VCaP (cell line): ENCODE measurements around the gene CD109.

Experiments
- H3K27ac ChIP-seq: fragments of 450-650 bp; 2 replicates; pipeline ENCODE4 v1.5.1; 2017
- TF ChIP-seq, protein P1 (sequence below): fragments of 450-650 bp; conservative IDR thresholded peaks from 2 replicates; pipeline ENCODE4 v1.5.1; 2017; ENCODE audit warnings: mild to moderate bottlenecking, moderate library complexity

Gene CD109

DNA sequence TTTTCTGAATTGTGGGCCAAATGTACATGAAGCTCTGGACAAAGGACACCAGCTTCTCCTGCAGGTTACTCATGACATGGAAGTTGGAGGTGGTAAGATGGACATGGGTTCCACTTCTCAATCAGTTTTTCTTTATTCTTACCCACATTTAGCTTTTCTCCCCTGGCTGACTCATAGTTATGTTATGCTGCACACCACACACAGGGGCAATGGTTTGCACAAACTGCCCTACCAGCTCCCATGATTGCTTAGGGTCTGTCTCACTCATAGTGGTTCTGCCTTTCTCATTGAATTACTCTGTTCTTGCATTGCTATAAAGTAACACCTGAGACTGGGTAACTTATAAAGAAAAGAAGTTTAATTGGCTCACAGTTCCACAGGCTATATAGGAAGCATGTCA, 4.5 kb upstream of the CD109 start:
- no peak overlapping the region for H3K27ac ChIP-seq
- TF ChIP-seq, protein P1, sequence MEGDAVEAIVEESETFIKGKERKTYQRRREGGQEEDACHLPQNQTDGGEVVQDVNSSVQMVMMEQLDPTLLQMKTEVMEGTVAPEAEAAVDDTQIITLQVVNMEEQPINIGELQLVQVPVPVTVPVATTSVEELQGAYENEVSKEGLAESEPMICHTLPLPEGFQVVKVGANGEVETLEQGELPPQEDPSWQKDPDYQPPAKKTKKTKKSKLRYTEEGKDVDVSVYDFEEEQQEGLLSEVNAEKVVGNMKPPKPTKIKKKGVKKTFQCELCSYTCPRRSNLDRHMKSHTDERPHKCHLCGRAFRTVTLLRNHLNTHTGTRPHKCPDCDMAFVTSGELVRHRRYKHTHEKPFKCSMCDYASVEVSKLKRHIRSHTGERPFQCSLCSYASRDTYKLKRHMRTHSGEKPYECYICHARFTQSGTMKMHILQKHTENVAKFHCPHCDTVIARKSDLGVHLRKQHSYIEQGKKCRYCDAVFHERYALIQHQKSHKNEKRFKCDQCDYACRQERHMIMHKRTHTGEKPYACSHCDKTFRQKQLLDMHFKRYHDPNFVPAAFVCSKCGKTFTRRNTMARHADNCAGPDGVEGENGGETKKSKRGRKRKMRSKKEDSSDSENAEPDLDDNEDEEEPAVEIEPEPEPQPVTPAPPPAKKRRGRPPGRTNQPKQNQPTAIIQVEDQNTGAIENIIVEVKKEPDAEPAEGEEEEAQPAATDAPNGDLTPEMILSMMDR, result no peak

DNA sequence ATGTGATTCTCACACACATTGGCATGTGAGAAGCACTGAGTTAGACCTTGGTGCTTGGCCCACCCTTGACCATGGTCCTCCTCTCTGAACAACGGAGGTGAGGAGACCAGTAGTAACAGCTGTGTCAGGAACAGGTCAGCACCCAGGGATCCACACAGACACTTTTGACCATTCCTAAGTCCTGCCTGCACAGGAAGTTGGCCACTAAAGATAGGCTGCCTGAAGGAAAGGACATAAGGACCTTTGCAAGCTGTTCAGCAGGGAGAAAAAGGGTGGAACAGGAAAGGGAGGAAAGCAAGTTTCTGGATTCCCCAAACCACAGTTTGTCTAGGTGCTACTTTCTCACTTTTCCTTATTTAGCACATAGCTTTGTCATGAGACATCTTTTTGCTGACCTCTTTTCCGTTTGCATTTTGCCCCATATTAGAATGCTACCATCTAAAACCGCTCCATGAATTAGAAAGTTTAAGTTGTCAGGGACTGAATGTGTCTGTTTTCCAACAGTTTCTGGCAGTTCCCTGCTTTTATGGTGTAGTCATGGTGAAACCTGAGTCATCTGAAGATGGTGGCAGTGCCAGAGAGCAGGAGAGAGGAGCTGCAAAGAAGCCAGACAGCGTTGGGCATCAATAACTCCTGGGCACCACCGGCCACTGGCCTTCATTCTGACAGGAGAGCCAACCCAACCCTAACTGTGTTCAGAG, 1.1 kb upstream of the CD109 start:
- H3K27ac ChIP-seq, result no peak overlapping the region
- TF ChIP-seq, protein P1, result no peak

DNA sequence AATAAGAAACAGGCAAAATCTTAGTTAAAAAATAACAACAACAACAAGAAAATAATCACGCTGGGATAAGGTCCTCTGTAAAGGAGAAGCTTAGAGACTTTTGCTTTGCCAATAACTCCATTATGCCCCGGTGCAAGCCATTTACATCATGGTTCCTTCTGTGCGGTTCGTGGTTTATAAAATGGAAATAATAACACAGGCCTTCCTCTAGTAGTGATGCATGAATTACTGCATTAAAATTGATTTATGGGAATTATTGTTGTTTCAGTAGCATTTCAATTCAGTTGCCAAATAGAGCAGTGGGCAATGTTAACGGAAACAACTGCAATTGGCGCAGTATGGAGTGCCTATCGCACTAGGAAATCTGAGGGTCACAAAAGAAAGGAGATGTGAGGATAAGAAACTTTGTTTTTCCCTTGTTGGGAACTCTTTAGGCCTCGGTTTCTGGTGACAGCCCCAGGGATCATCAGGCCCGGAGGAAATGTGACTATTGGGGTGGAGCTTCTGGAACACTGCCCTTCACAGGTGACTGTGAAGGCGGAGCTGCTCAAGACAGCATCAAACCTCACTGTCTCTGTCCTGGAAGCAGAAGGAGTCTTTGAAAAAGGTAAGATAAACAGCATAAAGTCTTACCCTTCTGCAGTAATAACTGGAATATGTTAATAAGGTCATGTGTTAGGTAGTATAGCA, 1.1 kb downstream of the CD109 start:
- H3K27ac ChIP-seq, result no peak overlapping the region
- TF ChIP-seq, protein P1, result no peak

DNA sequence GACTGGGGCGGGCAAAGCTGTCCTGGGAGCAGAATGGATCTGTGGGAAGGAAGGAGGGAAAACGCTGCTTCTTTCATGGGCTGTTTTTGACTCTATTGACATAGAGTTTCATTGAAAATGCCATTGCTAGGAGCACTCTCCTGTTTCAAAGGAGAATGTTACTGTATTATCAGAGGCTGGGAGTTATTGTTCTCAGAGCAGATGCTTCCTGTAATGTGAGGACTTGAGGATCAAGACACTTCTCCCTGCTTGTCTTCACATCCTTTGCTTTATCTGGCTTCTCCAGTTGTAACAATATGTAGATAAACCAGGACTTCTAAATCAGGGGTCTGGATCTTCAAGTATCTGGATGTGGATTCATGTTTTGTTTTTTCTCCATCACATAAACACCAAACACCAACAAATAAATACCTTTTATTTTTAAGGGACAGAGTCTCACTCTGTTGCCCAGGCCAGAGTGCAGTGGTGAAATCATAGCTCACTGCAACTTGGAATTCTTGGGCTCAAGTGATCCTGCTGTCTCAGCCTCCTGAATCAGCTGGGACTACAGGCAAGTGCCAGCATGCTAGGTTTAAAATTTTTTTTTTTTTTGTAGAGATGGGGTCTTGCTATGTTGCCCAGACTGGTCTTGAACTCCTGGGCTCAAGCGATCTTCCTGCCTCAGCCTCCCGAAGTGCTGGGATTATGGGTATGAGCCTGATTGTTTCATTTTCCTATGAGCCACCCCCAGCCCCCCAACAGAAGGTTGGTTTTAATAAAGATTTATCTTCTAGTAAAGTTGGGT, 3.9 kb downstream of the CD109 start:
- H3K27ac ChIP-seq, result no peak overlapping the region
- TF ChIP-seq, protein P1, result no peak

DNA sequence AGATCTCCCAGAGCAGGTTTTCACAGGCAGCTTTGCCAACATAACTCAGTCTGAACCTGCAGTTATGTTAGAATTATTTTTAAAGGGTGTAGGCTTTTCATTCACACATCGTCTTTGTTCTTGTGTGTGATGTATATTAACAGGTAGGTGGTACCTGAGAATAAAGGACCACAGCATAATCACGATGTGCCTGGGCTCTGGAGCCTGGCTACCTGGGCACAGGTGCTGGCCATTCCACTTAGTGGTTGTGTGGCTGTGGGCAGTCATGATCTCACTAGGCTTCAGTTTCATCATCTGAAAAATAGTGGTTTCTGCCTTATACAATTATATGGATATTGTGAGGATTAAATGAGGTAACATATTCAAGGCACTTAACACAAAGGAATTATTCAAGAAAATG, 6.4 kb downstream of the CD109 start:
- H3K27ac ChIP-seq, result peak overlapping the region; percentile 23; the same call in 1 of the 2 replicates
- TF ChIP-seq, protein P1, result no peak

DNA sequence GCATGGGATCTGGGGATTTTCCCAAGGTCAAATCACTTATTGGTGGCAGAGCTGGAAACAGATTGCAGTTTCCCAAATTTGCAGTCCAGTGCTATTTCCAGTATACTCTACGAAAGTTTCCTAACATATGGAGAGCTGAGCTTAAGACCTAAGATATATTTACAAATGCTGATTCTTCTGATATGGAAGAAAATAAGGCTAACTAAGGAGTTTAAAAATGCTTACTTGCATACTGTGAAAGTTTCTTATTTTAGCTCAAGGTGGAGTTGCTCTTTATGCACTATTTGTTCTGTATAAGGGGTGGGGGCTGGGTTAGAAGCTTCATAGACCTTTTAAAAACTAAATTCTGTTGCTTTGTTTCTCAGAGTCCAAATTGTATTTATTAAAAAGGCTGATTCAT, 7.5 kb downstream of the CD109 start:
- no peak overlapping the region for H3K27ac ChIP-seq
- TF ChIP-seq, protein P1, result no peak

DNA sequence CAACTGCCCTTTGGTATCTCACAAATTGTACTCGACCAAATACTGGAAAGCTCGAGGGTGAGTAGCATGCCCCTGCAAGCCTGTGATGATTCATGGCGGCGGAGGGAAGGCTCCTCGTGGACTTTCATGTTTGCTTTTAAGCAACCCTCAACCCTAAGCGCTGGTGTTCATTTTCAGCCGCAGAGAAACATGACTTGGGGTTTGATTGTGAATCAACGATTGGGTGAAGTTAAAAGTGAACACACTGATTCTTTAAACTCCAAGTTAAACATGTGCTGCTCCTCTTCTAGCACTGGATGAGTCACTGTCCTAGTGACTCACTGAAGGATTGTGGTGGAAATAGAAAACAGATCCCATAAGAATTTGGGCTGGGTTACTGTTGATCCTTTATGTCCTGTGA, 8.3 kb downstream of the CD109 start:
- TF ChIP-seq, protein P1, result no peak
- H3K27ac ChIP-seq, result no peak overlapping the region
